GM20431 (cell line): ENCODE results near the gene NUP93.
"Not testable (repeated sequence)": the region's sequence is repeated elsewhere in the genome, so short reads cannot be mapped to it uniquely, and the experiment has no call there.

ENCODE experiments used
- in situ Hi-C: fragments of 300-500 bp; cut with MseI, MboI; formaldehyde crosslinking; loops from one replicate; pipeline ENCODE4 v1.15.0; 2020; ENCODE audit warnings: low sequenced_read_pairs; ENCODE audit not compliant: unreplicated experiment

The NUP93 gene

DNA sequence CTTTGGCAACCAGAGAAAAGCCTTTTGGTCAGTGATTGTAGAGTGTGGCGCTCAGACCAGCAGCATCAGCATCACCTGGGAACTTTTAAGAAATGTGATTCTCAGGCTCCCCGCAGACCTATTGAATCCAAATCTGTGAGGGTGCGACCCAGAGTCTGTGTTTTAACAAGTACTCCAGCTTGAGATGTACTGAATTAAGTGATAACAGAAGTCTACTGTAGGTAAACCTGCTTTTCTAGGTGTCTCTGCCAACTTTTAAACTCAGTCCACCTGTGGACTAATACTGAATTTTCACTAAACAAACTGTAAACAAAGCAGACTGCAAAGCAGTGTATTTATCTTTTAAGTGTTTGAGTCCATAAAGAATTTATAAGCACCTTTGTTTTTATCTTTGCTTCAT lies 43.6 kb downstream of the NUP93 start:
- in situ Hi-C loops, result no loop called here

DNA sequence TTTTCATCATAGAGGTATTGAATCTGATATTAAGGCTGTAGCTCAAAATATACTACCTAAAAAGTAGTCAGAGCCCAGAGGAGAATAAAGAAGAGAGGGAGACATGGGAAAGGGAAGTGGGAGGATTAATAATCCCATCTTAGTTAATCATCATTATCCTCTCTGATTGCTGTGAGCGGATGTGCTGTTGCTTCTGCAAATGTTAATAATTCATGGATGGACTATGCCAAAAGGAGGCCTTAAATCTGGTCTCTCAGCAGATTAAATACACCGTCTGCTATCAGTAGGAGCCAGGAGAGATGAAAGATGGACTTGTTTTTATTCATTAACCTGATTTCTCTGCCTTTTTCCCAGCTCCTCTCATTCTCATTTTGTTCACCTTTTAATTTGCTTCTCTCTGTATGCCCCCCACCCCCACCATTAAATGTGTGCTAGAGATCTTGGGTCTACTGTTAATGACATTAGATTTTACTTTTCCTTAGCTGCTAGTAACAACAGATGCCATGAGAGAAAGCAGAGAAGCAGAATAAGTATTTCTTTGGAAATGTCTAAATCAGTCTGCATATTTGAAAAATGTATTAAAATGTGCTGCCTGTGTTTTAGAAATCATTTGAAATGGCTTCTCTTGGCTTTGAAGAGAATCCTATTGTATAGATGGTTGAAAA lies 44.2 kb downstream of the NUP93 start:
- in situ Hi-C loops, result no loop called here

DNA sequence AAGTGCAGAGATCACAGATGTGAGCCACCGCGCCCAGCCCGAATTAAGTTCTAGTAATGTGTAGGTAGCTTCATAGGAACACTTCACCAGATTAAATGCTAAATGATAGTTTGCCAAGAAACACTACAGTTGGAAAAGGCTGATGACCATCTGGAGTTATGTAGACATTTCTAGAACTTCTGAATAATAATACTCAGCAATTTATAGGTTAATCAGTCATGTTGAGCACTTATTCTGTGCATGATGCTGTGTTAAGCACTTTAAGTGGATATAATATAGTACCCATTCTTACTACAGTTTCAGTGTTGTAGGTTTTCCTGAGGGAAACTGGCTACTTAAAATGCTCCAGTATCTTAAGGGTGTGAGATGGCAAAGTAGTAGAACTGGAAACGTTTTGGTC lies 45.2 kb downstream of the NUP93 start:
- in situ Hi-C loops, result no loop called here

DNA sequence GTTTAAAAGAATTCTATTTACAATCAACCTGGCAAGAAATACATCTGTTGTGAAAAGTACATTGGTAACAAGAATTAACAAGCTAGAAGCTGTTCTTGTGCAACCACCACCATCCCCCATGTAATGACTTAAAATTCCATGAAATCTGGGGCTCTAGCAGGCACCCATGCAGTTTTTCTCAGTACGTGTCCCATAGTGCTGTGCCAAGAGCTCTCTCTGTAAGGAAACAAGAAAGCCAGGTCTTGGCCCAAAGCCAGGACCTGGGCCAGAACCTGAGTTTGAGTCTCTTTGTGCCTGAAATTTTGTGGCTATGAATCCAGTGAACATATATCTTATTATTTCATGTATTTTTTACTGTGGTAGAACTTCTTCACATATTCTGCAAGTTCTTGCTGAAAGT lies 46.6 kb downstream of the NUP93 start:
- in situ Hi-C loops, result no loop called here

DNA sequence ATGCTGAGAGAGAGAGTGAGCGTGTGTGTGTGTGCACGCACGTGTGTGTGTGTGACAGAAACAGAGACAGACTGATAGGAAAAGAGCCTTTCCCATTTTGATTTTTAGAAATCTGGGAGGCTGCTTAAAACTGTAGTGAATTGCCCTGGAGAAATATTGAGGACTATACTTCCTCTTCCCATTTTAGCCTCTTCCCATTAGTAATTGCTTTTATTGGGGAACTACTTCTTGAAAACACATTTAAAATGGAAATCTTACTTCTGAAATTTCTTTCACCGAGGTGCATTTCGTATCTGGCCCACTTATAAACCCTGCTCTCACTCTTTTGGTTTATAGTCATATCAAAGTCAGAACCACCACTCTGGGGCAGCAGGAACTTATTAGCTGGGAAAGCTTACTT lies 47.1 kb downstream of the NUP93 start:
- in situ Hi-C loops, result no loop called here

DNA sequence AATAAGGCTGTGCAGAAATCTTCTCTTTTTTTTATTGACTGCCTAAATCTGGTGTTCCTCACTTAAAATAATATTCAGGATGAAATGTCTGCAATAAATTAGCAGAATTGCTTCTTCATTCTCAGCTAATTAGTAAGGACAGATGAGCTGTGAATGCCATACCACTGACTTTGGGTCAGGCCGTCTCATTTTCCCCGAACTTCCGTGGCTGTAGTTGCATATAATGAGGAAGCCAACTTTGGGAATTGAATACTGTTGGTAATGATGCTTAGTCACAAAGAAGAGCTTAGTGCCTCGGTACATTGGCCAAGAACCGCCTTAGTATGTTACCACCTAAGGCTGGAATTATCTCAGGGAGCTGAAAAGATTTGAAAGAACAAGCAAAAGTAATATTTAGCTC lies 47.6 kb downstream of the NUP93 start:
- in situ Hi-C loops, result no loop called here

DNA sequence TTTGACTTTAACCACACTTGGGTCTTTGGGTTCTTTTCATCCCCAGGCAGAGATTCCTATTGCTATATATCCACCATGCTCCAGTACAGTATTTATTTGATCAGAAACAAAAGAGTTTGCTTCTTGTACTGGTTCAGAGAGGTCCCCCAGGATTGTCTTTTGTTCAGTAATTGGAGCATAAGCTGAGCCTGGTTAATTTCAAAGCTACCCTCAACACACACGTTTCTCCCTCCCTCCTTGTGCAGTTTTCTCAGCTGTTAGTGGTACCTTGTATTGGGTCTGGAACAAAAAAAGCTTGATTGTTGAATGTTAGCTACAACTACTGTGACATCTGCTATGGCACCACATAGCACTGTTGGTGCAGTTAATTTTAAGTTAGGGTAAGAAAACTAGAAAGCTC lies 50.0 kb downstream of the NUP93 start:
- in situ Hi-C loops, result no loop called here

DNA sequence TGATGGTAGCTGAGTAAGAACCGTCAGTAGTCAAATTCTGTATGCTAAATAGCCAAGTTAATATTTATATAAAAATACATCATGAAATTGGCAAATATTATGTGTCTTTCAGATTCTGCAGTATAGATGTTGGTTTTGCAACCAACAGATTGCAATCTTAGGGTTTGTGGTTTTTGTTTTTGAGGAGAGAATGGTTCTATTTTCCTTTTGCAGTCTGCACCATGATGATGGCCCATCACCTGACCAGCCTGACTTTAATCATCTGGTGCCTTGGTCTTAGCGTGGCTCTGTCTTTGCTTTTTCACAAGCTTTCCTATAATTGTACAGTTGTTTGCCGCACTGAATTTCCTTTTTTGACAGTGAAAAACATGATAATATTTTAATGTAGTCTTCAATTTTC lies 50.7 kb downstream of the NUP93 start:
- in situ Hi-C loops, result no loop called here

DNA sequence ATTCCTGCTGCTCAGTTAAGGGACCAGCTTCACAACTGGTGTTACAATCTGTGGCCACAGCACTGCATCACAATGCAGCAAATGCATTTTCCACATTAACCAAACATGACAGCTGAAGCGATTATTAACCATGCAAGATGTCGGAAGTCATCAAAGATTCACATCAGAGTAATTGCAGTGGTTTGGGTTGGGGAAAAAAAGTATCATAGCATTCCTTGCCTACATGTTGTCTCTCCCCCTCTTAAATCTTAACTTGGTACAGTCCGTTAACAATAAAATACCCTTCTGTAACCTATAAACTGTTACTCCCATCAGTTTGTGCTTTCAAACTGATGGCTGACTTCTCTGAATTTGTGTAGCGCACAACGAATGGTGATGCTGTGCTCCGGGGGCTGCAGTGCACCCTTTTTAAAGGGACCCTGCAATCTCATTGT lies 51.6 kb downstream of the NUP93 start:
- in situ Hi-C loops, result no loop called here

DNA sequence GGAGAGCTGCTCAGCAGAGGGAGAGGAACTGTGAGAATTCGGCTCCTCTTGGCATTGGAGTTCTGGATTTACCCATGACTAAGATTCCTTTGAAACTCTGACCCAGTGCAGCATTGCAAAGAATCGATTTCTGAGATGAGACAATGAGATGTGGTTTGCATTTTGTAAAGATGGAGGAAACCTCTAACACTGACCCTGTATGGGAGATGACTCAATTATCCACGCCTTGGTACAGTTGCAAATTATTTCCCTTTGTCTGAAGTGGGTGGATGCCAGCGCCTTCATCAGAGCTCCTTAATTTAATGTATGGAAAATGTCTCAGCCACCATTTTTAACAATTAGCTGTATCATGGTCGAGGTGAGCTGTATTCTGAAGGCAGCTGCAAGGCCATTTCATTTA lies 53.4 kb downstream of the NUP93 start:
- in situ Hi-C loops, result no loop called here

DNA sequence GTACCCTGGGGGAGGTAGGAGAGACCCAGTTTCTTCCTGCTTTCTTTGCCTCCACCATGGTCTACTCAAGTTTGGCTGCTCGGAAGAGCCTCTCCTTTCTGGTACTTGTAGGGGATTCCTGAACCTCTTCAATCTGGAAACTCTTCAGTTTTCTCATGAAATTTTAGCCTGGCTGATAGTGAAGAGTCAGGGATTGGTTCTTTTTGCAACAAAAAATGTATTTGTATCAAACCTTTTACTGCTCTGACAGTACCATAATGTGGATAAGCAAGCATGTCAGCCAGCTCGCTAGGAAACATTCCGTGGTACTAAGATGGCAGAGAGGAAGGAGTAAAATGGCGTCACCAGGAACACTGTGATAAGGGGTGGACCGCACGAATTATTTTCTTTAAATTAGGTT lies 55.4 kb downstream of the NUP93 start:
- in situ Hi-C loops, result no loop called here

DNA sequence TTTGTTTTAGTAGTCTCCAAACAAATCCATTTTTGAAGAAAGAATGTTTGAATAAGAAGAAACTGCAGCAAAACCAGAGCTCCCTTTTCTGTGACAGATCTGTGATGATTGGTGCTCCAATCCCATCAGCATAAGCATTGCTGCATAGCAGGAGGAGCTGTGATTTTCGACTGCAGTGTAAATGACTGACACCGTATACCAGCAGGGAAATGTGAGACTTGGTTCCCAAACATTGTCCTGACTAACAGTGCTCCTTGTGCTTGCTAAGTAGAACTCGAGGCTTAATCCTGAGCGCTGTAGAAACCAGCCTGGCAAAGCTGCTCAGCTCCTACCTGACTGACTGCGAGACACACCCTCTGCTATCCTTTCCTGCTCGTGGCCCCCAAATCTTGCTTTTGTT lies 57.2 kb downstream of the NUP93 start:
- in situ Hi-C loops, result no loop called here

DNA sequence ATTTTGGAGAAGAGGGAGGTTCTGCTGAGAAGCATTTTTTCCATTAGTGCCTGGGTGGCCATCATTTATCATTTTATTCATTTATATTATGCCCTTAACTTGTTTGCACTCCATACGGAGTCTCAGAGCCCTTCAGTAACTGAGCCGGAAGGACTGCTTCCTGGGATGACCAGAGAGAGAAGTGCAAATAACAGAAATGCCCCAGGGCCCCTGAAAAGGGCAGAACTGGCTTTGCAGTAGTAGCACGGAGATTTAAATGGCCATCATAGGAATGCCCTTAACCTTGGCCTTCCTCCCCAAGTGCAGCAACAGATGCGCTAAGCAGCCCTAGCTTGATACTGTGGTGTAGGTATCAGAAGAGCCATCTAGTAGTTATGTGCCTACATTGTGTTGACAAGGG lies 58.5 kb downstream of the NUP93 start:
- in situ Hi-C loops, result no loop called here

DNA sequence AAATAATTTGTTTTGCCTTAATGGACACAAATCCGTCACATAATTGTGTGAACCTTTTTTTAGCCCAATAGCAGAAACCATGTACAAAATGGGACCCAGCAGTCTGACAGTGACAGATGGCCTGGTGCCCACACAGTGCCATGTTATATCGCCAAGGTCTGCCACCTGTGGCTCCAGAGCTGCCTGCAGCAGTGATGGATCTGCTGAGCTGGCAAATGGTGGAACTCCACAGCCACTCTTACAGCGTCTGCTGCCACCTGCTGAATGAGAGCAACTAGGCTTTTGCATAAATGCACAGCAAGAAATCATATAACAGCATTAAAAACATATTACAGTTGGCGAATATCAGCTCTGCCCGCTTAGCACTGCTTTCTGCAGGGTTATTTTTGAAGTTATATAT lies 59.4 kb downstream of the NUP93 start:
- in situ Hi-C loops, result no loop called here

DNA sequence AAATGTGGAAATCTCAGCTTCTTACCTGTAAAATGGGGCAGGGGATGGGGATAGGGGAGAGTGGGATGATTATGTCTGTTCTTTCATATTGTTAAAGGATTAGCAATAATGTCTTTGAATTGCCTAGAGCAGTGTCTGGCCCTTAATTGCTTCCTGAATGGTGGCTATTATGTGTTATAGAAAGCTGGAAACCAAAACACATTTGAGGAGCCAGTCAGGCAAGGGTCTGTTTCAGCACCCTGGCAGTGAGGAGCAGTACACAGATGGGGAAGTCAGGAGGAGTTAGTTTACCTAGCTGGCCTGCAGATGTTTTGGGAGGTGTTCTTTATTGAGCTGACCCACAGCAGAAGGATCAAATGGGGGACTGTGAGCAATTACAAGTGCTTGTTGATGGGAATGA lies 63.0 kb downstream of the NUP93 start:
- in situ Hi-C loops, result no loop called here

DNA sequence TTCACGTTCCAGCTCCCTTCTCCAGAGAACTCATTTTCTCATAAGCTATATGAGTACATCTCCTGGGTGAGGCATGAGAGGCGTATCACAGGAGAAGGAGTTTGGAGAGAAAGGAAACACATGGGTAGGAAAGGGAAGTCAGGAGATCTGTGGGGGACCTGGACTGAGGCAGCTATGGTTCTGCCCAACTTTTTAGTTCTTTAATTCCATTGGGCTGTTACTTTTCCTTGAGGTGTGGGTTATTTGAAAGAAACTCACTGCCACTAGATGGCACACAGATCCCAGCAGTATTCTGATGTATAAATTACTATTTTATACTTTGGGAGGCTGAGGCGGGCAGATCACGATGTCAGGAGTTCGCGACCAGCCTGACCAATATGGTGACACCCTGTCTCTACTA lies 63.6 kb downstream of the NUP93 start:
- in situ Hi-C loops, result no loop called here

DNA sequence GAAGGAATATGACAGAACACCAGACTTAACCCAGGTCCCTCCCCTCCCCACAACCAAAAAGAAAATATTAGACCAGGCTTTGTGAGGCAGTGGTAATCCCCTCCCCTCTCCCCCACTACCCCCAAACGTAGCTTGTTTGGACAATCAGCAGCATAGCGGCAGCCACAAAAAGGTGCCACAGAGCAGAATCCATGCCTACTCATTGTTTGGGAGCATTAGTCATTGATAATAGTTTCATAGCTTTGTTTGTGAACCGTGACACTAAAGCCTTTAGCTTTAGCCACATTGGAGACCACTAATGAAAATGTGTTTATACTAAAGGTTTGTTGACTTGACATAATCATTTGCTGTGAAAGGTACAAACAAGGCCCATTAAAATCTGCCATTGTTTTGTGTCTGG lies 65.1 kb downstream of the NUP93 start:
- in situ Hi-C loops, result no loop called here

DNA sequence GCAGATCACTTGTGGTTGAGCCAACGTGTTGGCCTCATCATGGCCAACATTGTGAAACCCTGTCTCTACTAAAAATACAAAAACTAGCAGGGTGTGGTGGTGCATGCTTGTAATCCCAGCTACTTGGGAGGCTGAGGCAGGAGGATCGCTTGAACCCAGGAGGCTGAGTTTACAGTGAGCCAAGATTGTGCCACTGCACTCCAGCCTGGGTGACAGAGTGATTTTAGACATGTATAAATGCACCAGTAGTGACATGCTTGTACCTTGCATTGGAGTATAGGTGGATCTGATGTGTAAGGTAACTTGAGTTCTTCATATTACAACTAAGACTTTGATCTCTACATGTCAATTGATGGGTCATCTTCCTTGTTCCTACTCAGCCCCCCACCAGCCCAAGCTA lies 67.1 kb downstream of the NUP93 start:
- in situ Hi-C loops, result not testable (repeated sequence)

DNA sequence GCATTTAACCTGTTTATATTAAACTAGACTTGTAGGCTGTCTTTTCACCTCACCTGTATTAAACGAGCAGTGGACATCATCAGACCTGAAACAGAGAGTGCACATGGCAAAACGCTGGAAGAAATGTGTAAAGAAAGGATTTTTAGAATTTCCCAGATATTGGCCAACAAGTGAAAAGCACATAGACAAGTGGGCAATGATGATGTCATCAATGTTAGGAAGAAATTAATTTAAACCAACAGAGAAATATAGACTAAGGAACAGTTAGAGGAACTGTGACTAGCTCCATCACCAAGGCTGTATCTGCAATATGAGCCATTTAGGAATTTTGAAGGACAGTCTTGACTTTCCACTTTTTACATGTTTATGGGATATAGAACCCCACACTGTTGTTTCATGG lies 67.9 kb downstream of the NUP93 start:
- in situ Hi-C loops, result no loop called here

DNA sequence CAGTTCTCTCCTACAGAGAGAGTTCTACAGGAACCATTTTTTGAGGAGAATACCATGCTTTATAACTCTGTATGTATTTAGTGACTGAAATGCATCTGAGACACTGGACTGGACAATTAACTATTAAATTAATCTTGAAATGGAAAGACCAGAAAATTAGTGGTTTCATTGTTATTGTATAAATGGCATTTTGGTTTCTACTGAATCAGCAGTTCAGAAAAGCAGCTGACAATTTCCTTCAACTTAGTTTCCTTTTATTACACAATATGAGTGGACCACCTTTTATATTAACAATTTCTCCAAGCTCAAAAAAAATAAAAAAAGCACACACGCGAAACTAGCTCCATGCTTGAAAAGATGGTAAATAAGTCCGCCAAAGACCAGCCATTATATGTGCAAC lies 69.0 kb downstream of the NUP93 start:
- in situ Hi-C loops, result no loop called here

DNA sequence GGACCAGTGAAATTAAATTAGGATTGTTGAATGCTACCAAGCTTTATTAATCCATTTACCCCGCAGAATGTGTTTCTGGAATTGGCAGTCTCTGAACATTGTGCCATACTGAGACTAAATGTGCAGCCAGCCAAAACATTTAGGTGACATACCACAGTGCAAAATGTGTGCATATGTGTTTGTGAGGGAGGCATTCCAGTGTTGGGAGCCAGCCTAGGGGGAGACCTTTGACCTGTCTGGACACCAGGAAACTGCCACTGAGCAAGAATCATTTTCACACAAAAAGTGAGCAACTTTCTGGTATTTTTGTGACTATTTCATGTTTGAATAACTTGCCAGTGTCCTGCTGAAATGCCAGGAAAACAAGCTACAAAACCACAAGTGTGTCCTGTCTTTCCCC lies 70.4 kb downstream of the NUP93 start:
- in situ Hi-C loops, result no loop called here

DNA sequence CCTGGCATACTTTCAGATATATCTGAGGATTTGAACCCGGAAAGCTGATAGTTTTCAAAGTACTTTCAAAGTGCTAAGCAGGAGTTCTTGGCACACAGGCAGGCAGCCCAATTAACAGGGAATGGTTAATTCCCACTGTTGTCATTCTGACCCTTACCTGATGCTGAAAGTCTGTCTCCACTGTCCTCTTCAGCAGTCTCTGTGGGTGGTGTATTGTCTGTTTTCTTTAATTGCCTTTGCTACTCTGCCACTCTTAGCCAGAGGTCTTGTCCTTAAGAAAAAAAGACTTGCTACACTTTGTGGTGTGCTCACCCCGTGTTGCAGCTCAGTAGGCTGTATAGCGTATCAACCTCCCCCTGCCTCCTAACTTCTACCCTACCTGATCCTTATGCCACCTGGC lies 71.8 kb downstream of the NUP93 start:
- in situ Hi-C loops, result no loop called here
